H9 (cell line): Measurements from ENCODE around the gene NMRAL1. TPM values are rescaled to one million over a fixed set of nuclear protein-coding genes. Genes with fewer than 3 reads are reported as not detected.

Experiments
- DNase-seq: peaks from one replicate; pipeline ENCODE4 v3.0.0-alpha.2; 2017
- H2AFZ ChIP-seq: one replicate; pipeline ENCODE4 v1.6.1; 2013; ENCODE audit warnings: mild to moderate bottlenecking, low read length, control low read depth, moderate library complexity
- H2AK5ac ChIP-seq: 2 replicates; pipeline ENCODE4 v1.6.1; 2013; ENCODE audit warnings: low read length, control low read depth, mixed read lengths; ENCODE audit not compliant: insufficient read length
- H2BK120ac ChIP-seq: one replicate; pipeline ENCODE4 v1.6.1; 2013; ENCODE audit warnings: low read depth, mild to moderate bottlenecking, low read length, control low read depth, inconsistent platforms; ENCODE audit not compliant: poor library complexity, severe bottlenecking
- H2BK12ac ChIP-seq: 2 replicates; pipeline ENCODE4 v1.6.1; 2013; ENCODE audit warnings: low read length, control low read depth, mixed read lengths, low read depth; ENCODE audit not compliant: insufficient read length
- H2BK15ac ChIP-seq: 2 replicates; pipeline ENCODE4 v1.6.1; 2013; ENCODE audit warnings: low read depth, low read length, control low read depth
- H2BK20ac ChIP-seq: one replicate; pipeline ENCODE4 v1.6.1; 2013; ENCODE audit warnings: low read depth, mild to moderate bottlenecking, low read length, control low read depth, inconsistent platforms; ENCODE audit not compliant: poor library complexity, severe bottlenecking
- H2BK5ac ChIP-seq: 2 replicates; pipeline ENCODE4 v1.6.1; 2013; ENCODE audit warnings: low read length, control low read depth, mixed read lengths; ENCODE audit not compliant: insufficient read length
- H3K14ac ChIP-seq: 2 replicates; pipeline ENCODE4 v1.6.1; 2013; ENCODE audit warnings: low read length, control low read depth; ENCODE audit not compliant: insufficient read depth
- H3K18ac ChIP-seq: 2 replicates; pipeline ENCODE4 v1.6.1; 2013; ENCODE audit warnings: low read depth, mild to moderate bottlenecking, mixed read lengths, low read length, control low read depth; ENCODE audit not compliant: insufficient read length
- H3K23ac ChIP-seq: 2 replicates; pipeline ENCODE4 v1.6.1; 2013; ENCODE audit warnings: low read length, control low read depth, mixed read lengths, low read depth; ENCODE audit not compliant: insufficient read length
- H3K23me2 ChIP-seq: 2 replicates; pipeline ENCODE4 v1.6.1; 2013; ENCODE audit warnings: low read depth, mild to moderate bottlenecking, mixed read lengths, low read length, control low read depth; ENCODE audit not compliant: insufficient read length, poor library complexity, severe bottlenecking
- H3K27ac ChIP-seq: 2 replicates; pipeline ENCODE4 v1.5.1; 2013; ENCODE audit warnings: low read length, control low read depth, mixed read lengths, low read depth; ENCODE audit not compliant: insufficient read length
- H3K27me3 ChIP-seq: 2 replicates; pipeline ENCODE4 v1.6.1; 2013; ENCODE audit warnings: low read length, control low read depth, inconsistent platforms; ENCODE audit not compliant: insufficient read depth
- H3K4ac ChIP-seq: 2 replicates; pipeline ENCODE4 v1.6.1; 2013; ENCODE audit warnings: low read depth, mild to moderate bottlenecking, control low read depth, inconsistent platforms, low read length, moderate library complexity
- H3K4me1 ChIP-seq: 2 replicates; pipeline ENCODE4 v1.6.1; 2013; ENCODE audit warnings: low read length, control low read depth, inconsistent platforms; ENCODE audit not compliant: insufficient read depth
- H3K4me2 ChIP-seq: 2 replicates; pipeline ENCODE4 v1.6.1; 2013; ENCODE audit warnings: low read length, control low read depth, mixed read lengths; ENCODE audit not compliant: insufficient read length, insufficient read depth
- H3K56ac ChIP-seq: 2 replicates; pipeline ENCODE4 v1.6.1; 2013; ENCODE audit warnings: low read depth, mild to moderate bottlenecking, mixed read lengths, low read length, control low read depth; ENCODE audit not compliant: insufficient read length
- H3K79me1 ChIP-seq: 2 replicates; pipeline ENCODE4 v1.6.1; 2013; ENCODE audit warnings: low read depth, mild to moderate bottlenecking, moderate library complexity, low read length, control low read depth, inconsistent platforms; ENCODE audit not compliant: insufficient read depth, poor library complexity, severe bottlenecking
- H3K79me2 ChIP-seq: 2 replicates; pipeline ENCODE4 v1.6.1; 2013; ENCODE audit warnings: low read length, control low read depth, inconsistent platforms; ENCODE audit not compliant: insufficient read depth
- H3K9ac ChIP-seq: 2 replicates; pipeline ENCODE4 v1.6.1; 2013; ENCODE audit warnings: low read length, control low read depth, mixed read lengths; ENCODE audit not compliant: insufficient read length; ENCODE audit errors: extremely low read depth
- H3K9me3 ChIP-seq: one replicate; pipeline ENCODE4 v1.6.1; 2013; ENCODE audit warnings: low read depth, low read length, inconsistent platforms; ENCODE audit not compliant: control insufficient read depth
- H3T11ph ChIP-seq: one replicate; pipeline ENCODE4 v1.6.1; 2013; ENCODE audit warnings: mild to moderate bottlenecking, low read length, control low read depth, inconsistent platforms
- H4K20me1 ChIP-seq: one replicate; pipeline ENCODE4 v1.6.1; 2013; ENCODE audit not compliant: control insufficient read depth, insufficient read length, insufficient read depth
- H4K5ac ChIP-seq: 2 replicates; pipeline ENCODE4 v1.6.1; 2013; ENCODE audit warnings: low read depth, mild to moderate bottlenecking, mixed read lengths, low read length, control low read depth; ENCODE audit not compliant: insufficient read length
- H4K8ac ChIP-seq: replicated peaks from 2 replicates; pipeline ENCODE4 v1.6.1; 2013; ENCODE audit warnings: low read length, control low read depth, mixed read lengths, low read depth; ENCODE audit not compliant: insufficient read length
- H4K91ac ChIP-seq: 2 replicates; pipeline ENCODE4 v1.6.1; 2013; ENCODE audit warnings: low read depth, mild to moderate bottlenecking, moderate library complexity, mixed read lengths, low read length, control low read depth; ENCODE audit not compliant: insufficient read length
- H3K27ac Mint-ChIP-seq, 3 experiments: 2 replicates in 2 of 3; 3 replicates in 1 of 3; pipeline ENCODE4 v1.8.0; 2020 to 2021; ENCODE audit warnings: mixed read lengths in 3 of 3, mild to moderate bottlenecking in 1 of 3, moderate library complexity in 1 of 3
- H3K27me3 Mint-ChIP-seq: 2 replicates; pipeline ENCODE4 v1.8.0; 2021; ENCODE audit warnings: low read depth, mild to moderate bottlenecking, moderate library complexity, mixed read lengths
- H3K36me3 Mint-ChIP-seq, 3 experiments: 2 replicates in 2 of 3; 3 replicates in 1 of 3; pipeline ENCODE4 v1.8.0; 2020 to 2021; ENCODE audit warnings: low read depth in 3 of 3, mixed read lengths in 3 of 3; ENCODE audit not compliant: insufficient read depth in 1 of 3
- H3K4me1 Mint-ChIP-seq, 2 experiments: 2 replicates each; pipeline ENCODE4 v1.8.0; 2020; ENCODE audit warnings: mixed read lengths in 2 of 2
- H3K4me3 Mint-ChIP-seq, 2 experiments: 2 replicates in 1 of 2; 3 replicates in 1 of 2; pipeline ENCODE4 v1.8.0; 2020 to 2021; ENCODE audit warnings: mild to moderate bottlenecking in 2 of 2, mixed read lengths in 2 of 2, moderate library complexity in 1 of 2
- H3K9me3 Mint-ChIP-seq, 2 experiments: 2 replicates in 1 of 2; 3 replicates in 1 of 2; pipeline ENCODE4 v1.8.0; 2020; ENCODE audit warnings: mild to moderate bottlenecking in 2 of 2, mixed read lengths in 2 of 2, moderate library complexity in 1 of 2
- WGBS: extraction: QIAGEN DNeasy Blood & Tissue Kit; methylation state at CpG from one replicate; pipeline ENCODE4 v1.1.7; 2013; ENCODE audit warnings: missing lambda C conversion rate, low lambda C conversion rate, mixed read lengths; ENCODE audit not compliant: insufficient read length; ENCODE audit errors: extremely low coverage; 5-methylcytosine and 5-hydroxymethylcytosine counted together
- total RNA-seq: library from RNA; stranded (reverse); gene quantifications from 2 replicates; pipeline ENCODE4 v1.2.1, GENCODE V29; 2021
- TF ChIP-seq, protein P1 (sequence below): fragments of 200-600 bp; sonication (generic); conservative IDR thresholded peaks from 3 replicates; pipeline ENCODE4 v1.8.0; 2021; ENCODE audit warnings: antibody characterized with exemption, mild to moderate bottlenecking

The NMRAL1 gene
- total RNA-seq, 1 experiment from 2014 or later = 78.9 TPM

DNA sequence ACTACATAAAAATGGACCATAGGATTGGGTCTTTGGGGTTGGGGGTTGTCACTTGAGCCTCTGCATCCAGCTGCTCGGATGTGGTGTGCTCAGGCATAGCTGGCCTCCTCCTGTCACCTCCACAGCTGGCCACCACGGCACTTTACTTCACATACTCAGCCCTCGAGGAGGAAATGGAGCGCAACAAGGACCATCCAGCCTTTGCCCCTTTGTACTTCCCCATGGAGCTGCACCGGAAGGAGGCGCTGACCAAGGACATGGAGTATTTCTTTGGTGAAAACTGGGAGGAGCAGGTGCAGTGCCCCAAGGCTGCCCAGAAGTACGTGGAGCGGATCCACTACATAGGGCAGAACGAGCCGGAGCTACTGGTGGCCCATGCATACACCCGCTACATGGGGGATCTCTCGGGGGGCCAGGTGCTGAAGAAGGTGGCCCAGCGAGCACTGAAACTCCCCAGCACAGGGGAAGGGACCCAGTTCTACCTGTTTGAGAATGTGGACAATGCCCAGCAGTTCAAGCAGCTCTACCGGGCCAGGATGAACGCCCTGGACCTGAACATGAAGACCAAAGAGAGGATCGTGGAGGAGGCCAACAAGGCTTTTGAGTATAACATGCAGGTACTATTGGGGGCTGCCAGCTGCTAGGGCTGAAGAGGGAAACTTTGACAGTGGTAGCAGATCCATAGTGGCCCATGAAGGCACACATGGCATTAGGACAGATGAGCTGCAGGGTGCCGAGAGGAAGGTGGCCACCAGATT lies 33.3 kb upstream of the NMRAL1 start:
- no peak overlapping the region for H3K4ac ChIP-seq
- no peak overlapping the region for H2AK5ac ChIP-seq
- no peak overlapping the region for H4K5ac ChIP-seq
- no peaks in the 10 kb centered on the region for H3K79me2 ChIP-seq
- no peak overlapping the region for H3K23ac ChIP-seq
- H3K27me3 ChIP-seq = no peaks in the 10 kb centered on the region
- no peak overlapping the region for H2AFZ ChIP-seq
- H3K56ac ChIP-seq = no peak overlapping the region
- no peaks in the 10 kb centered on the region; the same call in 1 of the 2 replicates for H3K27me3 Mint-ChIP-seq
- H3K9me3 Mint-ChIP-seq = no peaks in the 10 kb centered on the region
- peaks cover 14 to 51% (median 37%) of the 10 kb centered on the region in 3 experiments; a peak in 6 of 7 replicates for H3K36me3 Mint-ChIP-seq
- H2BK120ac ChIP-seq = no peak overlapping the region
- H3K23me2 ChIP-seq = no peaks in the 10 kb centered on the region
- H3K27ac Mint-ChIP-seq = no peak overlapping the region; a peak in 2 of 7 replicates
- H2BK12ac ChIP-seq = no peak overlapping the region
- H4K91ac ChIP-seq = no peak overlapping the region
- H3K4me2 ChIP-seq = no peak overlapping the region
- WGBS = no CpG with 5 or more reads among the region's 17 CpGs
- no peaks in the 10 kb centered on the region for H3K79me1 ChIP-seq
- H4K20me1 ChIP-seq = no peaks in the 10 kb centered on the region
- TF ChIP-seq, protein P1, sequence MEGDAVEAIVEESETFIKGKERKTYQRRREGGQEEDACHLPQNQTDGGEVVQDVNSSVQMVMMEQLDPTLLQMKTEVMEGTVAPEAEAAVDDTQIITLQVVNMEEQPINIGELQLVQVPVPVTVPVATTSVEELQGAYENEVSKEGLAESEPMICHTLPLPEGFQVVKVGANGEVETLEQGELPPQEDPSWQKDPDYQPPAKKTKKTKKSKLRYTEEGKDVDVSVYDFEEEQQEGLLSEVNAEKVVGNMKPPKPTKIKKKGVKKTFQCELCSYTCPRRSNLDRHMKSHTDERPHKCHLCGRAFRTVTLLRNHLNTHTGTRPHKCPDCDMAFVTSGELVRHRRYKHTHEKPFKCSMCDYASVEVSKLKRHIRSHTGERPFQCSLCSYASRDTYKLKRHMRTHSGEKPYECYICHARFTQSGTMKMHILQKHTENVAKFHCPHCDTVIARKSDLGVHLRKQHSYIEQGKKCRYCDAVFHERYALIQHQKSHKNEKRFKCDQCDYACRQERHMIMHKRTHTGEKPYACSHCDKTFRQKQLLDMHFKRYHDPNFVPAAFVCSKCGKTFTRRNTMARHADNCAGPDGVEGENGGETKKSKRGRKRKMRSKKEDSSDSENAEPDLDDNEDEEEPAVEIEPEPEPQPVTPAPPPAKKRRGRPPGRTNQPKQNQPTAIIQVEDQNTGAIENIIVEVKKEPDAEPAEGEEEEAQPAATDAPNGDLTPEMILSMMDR = no peak
- H2BK20ac ChIP-seq = no peak overlapping the region
- no peaks in the 10 kb centered on the region for H3K4me1 ChIP-seq
- H4K8ac ChIP-seq = no peak overlapping the region
- H3K4me3 Mint-ChIP-seq = no peak overlapping the region
- H2BK15ac ChIP-seq = no peak overlapping the region
- no peak overlapping the region for H3K14ac ChIP-seq
- H3K27ac ChIP-seq = no peak overlapping the region
- peaks cover 9 to 13% of the 10 kb centered on the region in 2 experiments; a peak in 2 of 4 replicates for H3K4me1 Mint-ChIP-seq
- no peak overlapping the region for H3K18ac ChIP-seq
- no peak overlapping the region for H3K9ac ChIP-seq
- no peaks in the 10 kb centered on the region for H3K9me3 ChIP-seq
- H3T11ph ChIP-seq = no peak overlapping the region
- H2BK5ac ChIP-seq = no peak overlapping the region
- DNase-seq = no peak
